Hepatocyte (in vitro differentiated cells): ENCODE data around the gene CDH4.

Source experiments
- CTCF ChIP-seq: fragments of 200-600 bp; sonication (generic); IDR thresholded peaks from 2 replicates; pipeline ENCODE4 v1.5.1; 2016; ENCODE audit warnings: antibody characterized with exemption, mild to moderate bottlenecking; ENCODE audit not compliant: poor library complexity
- EZH2 ChIP-seq: fragments of 200-600 bp; sonication (generic); IDR thresholded peaks from 2 replicates; pipeline ENCODE4 v1.6.1; 2016; ENCODE audit warnings: antibody characterized with exemption, mild to moderate bottlenecking, borderline replicate concordance
- EZH2phosphoT487 ChIP-seq: fragments of 200-600 bp; sonication (generic); IDR thresholded peaks from one replicate; pipeline ENCODE4 v1.6.1; 2018; ENCODE audit warnings: antibody characterized with exemption, mild to moderate bottlenecking, low read depth, moderate library complexity; ENCODE audit not compliant: unreplicated experiment, severe bottlenecking

- TF ChIP-seq CTCF (no peak), EZH2 (no peak), EZH2phosphoT487 (no peak)
These were observed 527.3 kb downstream of the CDH4 start for GRCh38 chr20:61779176-61779965.
